ENCODE measurements around the gene TSPAN7. TPM values are rescaled to one million over a fixed set of nuclear protein-coding genes. Genes with fewer than 3 reads are reported as not detected.

TSPAN7 gene
- total and polyA plus RNA-seq, 2 of the 8 experiments (the other 6 are each of a cell fraction or from before 2014, with no cell fraction given) = 32.1 to 37.7 TPM

DNA sequence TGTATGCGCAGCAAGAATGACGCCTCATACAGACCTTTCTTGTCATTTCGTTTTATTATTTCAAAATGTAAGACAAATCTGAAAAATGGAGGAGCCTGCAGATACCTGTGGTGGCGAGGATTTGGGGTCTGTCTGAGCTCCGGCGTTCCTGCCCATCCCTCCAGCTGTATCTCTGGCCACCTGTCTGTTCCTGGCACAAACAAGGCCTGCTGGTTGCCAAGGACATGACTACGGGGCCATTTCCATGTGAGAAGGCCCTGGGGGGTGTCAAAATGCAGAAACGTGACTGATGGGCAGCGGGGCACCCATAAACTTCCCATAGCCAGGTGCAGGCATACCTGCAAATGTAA is 591 bp upstream of the TSPAN7 start:
- Histone ChIP-seq H4K5ac (ENCODE audit: insufficient read length, low read depth, low read length) (no peak overlapping the region), H3K14ac (ENCODE audit: insufficient read length) (no peak overlapping the region), H3K4me3 (ENCODE audit: extremely low read depth in 1 of 4, insufficient read depth in 2 of 4, low read depth in 3 of 4, low read length in 4 of 4) (peak overlapping the region in 2 of 4 experiments; percentile 15 to 54; a peak in 2 of 8 replicates), H3K56ac (replicated peaks; ENCODE audit: insufficient read length, low read depth, low read length) (no peak overlapping the region), H3K79me1 (ENCODE audit: low read depth, low read length) (no peaks in the 10 kb centered on the region), H2BK5ac (ENCODE audit: low read depth, low read length) (no peak overlapping the region), H3K4ac (replicated peaks; ENCODE audit: insufficient read length, low read depth, low read length) (no peak overlapping the region), H2BK20ac (ENCODE audit: low read length) (no peak overlapping the region), H3K9ac (replicated peaks in 1 of 4; ENCODE audit: extremely low read depth in 1 of 4, low read depth in 3 of 4, low read length in 3 of 4) (no peak overlapping the region), H3K23ac (ENCODE audit: insufficient read length) (no peak overlapping the region), H3K79me2 (ENCODE audit: control insufficient read depth in 1 of 2, insufficient read depth in 2 of 2, low read length in 2 of 2) (no peaks in the 10 kb centered on the region), H3K18ac (ENCODE audit: extremely low read depth, low read length) (no peak overlapping the region), H3K4me2 (ENCODE audit: insufficient read depth in 1 of 2, low read depth in 2 of 2, low read length in 2 of 2) (peak overlapping the region; percentile 59 to 93), H2BK120ac (replicated peaks; ENCODE audit: low read depth, low read length) (no peak overlapping the region), H2AK5ac (ENCODE audit: low read depth, low read length) (no peak overlapping the region), H3K23me2 (ENCODE audit: low read depth, low read length) (peaks cover 7% of the 10 kb centered on the region; the same call in 1 of the 2 replicates), H2AFZ (ENCODE audit: low read length) (peak overlapping the region; percentile 76; the same call in 1 of the 2 replicates), H3K27me3 (replicated peaks in 1 of 4; ENCODE audit: control insufficient read depth in 3 of 4, extremely low read depth in 1 of 4, insufficient read depth in 3 of 4, low read length in 3 of 4) (peaks cover 0 to 3% (median 0%) of the 10 kb centered on the region in 4 experiments; a peak in 1 of 7 replicates), H3K27ac (ENCODE audit: low read depth, low read length) (no peak overlapping the region), H2BK15ac (ENCODE audit: low read length) (no peak overlapping the region), H2BK12ac (ENCODE audit: low read depth, low read length) (no peak overlapping the region), H4K20me1 (replicated peaks in 1 of 2; ENCODE audit: control insufficient read depth in 1 of 2, insufficient read depth in 2 of 2, low read length in 2 of 2) (no peaks in the 10 kb centered on the region), H3K36me3 (ENCODE audit: control insufficient read depth in 2 of 4, insufficient read depth in 4 of 4, low read length in 3 of 4) (no peaks in the 10 kb centered on the region), H3K9me3 (ENCODE audit: insufficient read depth in 2 of 2, low read depth in 1 of 2, low read length in 1 of 2) (no peaks in the 10 kb centered on the region), H4K8ac (ENCODE audit: extremely low read depth, insufficient read depth, low read length) (no peak overlapping the region), H3K4me1 (replicated peaks in 1 of 4; ENCODE audit: control insufficient read depth in 3 of 4, insufficient read depth in 4 of 4, low read length in 3 of 4) (peaks cover 0 to 3% (median under 1%) of the 10 kb centered on the region in 4 experiments; a peak in 3 of 7 replicates), H4K91ac (replicated peaks; ENCODE audit: insufficient read length, low read length) (no peak overlapping the region)
- POLR2A ChIA-PET (ENCODE audit: partially characterized antibody) = no interaction called here
- CTCF ChIA-PET (ENCODE audit: partially characterized antibody) = no interaction called here
- 73% methylated on average over 8 of the region's 9 CpGs; no CpG with 5 or more reads in 1 of the 2 experiments for WGBS, 2 experiments (ENCODE audit: extremely low coverage in 1 of 2, insufficient coverage in 1 of 2, insufficient read length in 1 of 2, insufficient replicate concordance in 2 of 2, low coverage in 1 of 2, low lambda C conversion rate in 2 of 2, missing lambda C conversion rate in 1 of 2)
- FAIRE-seq (no peak), DNase-seq (ENCODE audit: low read depth in 1 of 2, low spot score in 2 of 2) (no peak)
- TF ChIP-seq CREB1 (IDR thresholded peaks at IDR 0.05) = no peak
- no peak for TF ChIP-seq E2F6 (IDR thresholded peaks at IDR 0.05)
- TF ChIP-seq SUZ12 (IDR thresholded peaks at IDR 0.05; ENCODE audit: low read length) = no peak

All from H1 (cell line).